KBM-7 (cell line): Measurements from ENCODE around the gene LXN.

Experiments
- DNase-seq: peaks from one replicate; pipeline ENCODE4 v3.0.0-alpha.2; 2015
- in situ Hi-C: fragments of 300-500 bp; cut with MboI; formaldehyde crosslinking; loops from 2 replicates; pipeline ENCODE4 v1.14.3; 2020; ENCODE audit warnings: low sequenced_read_pairs, low pct_unique_long_range_greater_than_20kb, mixed read lengths

LXN gene

GRCh38 chr3:158679547-158680000, 7.1 kb upstream of the LXN start:
- in situ Hi-C loops, result no loop called here
- DNase-seq, result no peak

- DNase-seq, result no peak
- in situ Hi-C loops, result no loop called here
Observed at GRCh38 chr3:158678687-158679086, 6.2 kb upstream of the LXN start.

- no peak for DNase-seq
- in situ Hi-C loops, result no loop called here
Observed at GRCh38 chr3:158671821-158672214, 630 bp downstream of the LXN start.

- in situ Hi-C loops, result no loop called here
- no peak for DNase-seq
Observed at GRCh38 chr3:158668506-158668905, 3.9 kb downstream of the LXN start.

GRCh38 chr3:158666416-158666815, 6.0 kb downstream of the LXN start:
- in situ Hi-C loops, result no loop called here
- no peak for DNase-seq

- in situ Hi-C loops, result no loop called here
- DNase-seq, result no peak
Observed at GRCh38 chr3:158663832-158664231, 8.6 kb downstream of the LXN start.

- no peak for DNase-seq
- in situ Hi-C loops, result no loop called here
Observed at GRCh38 chr3:158663246-158663645, 9.2 kb downstream of the LXN start.

- in situ Hi-C loops, result no loop called here
- DNase-seq, result no peak
Observed at GRCh38 chr3:158660711-158661110, 11.7 kb downstream of the LXN start.

- in situ Hi-C loops, result no loop called here
- DNase-seq, result peak; percentile 79
Observed at GRCh38 chr3:158659454-158660237, 12.8 kb downstream of the LXN start.

GRCh38 chr3:158658889-158659288, 13.6 kb downstream of the LXN start:
- no peak for DNase-seq
- in situ Hi-C loops, result no loop called here

- in situ Hi-C loops, result no loop called here
- no peak for DNase-seq
Observed at GRCh38 chr3:158652463-158652862, 20.0 kb downstream of the LXN start.

GRCh38 chr3:158651192-158651591, 21.3 kb downstream of the LXN start:
- in situ Hi-C loops, result no loop called here
- DNase-seq, result no peak

GRCh38 chr3:158649791-158650190, 22.7 kb downstream of the LXN start:
- no peak for DNase-seq
- in situ Hi-C loops, result no loop called here

- peak; percentile 97 for DNase-seq
- in situ Hi-C loops, result no loop called here
Observed at GRCh38 chr3:158644345-158644908, 28.0 kb downstream of the LXN start, which contains the start of gene GFM1. Gene GFM1, plus strand, starts transcription at chr3:158644527. Its CDS starts 108 bp downstream, at chr3:158644635.

- no peak for DNase-seq
- in situ Hi-C loops, result no loop called here
Observed at GRCh38 chr3:158642474-158643210, 29.8 kb downstream of the LXN start.

- DNase-seq, result no peak
- in situ Hi-C loops, result no loop called here
Observed at GRCh38 chr3:158642005-158642404, 30.4 kb downstream of the LXN start.

- in situ Hi-C loops, result no loop called here
- DNase-seq, result no peak
Observed at GRCh38 chr3:158640646-158641045, 31.8 kb downstream of the LXN start.

- in situ Hi-C loops, result no loop called here
- DNase-seq, result no peak
Observed at GRCh38 chr3:158631981-158632380, 40.5 kb downstream of the LXN start.

- in situ Hi-C loops, result no loop called here
- no peak for DNase-seq
Observed at GRCh38 chr3:158625881-158626280, 46.6 kb downstream of the LXN start.
